Measurements from ENCODE around the gene NR2F1-AS1. TPM values are rescaled to one million over a fixed set of nuclear protein-coding genes. Genes with fewer than 3 reads are reported as not detected.

NR2F1-AS1 gene
- total RNA-seq, 1 experiment from 2014 or later: 27.0 TPM

DNA sequence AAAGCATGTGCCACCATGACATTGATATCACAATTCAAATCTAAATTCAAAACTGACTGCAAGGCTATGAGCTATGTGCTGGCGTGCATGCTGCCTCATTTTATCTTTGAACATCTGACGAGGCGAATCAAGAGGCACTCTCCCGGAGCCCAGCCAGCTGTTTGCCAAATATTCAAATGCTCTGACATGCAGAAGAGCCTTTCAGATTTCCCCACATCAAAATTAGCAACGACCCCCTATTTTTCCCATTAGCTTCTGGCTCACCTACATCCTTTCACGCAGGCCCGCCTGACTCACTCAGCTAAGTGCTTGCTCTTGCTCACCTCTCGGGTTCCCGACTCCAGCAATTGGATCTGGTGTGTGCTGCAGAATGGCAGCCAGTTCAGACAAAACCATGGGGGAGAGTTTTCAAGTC is 159.0 kb downstream of the NR2F1-AS1 start:
- TF ChIP-seq REST (IDR thresholded peaks at IDR 0.05; ENCODE audit: insufficient read depth in 1 of 2, low read depth in 2 of 2, low read length in 1 of 2) (no peak), CTCF (IDR thresholded peaks at IDR 0.05) (no peak), SIN3A (IDR thresholded peaks at IDR 0.05; ENCODE audit: borderline replicate concordance, insufficient read depth, low read depth, low read length) (no peak), POLR2AphosphoS5 (IDR thresholded peaks at IDR 0.05; ENCODE audit: low read depth, low read length) (no peak), TCF7L2 (IDR thresholded peaks at IDR 0.05; ENCODE audit: low read depth, low read length) (no peak)
- ChIA-PET CTCF (no interaction called here), POLR2A (no interaction called here)
- DNase-seq (ENCODE audit: low read depth, low spot score): no peak
- in situ Hi-C loops (cut with HindIII; ENCODE audit: low pct_unique_long_range_greater_than_20kb, low sequenced_read_pairs): no loop called here
- Histone ChIP-seq H3K9me3 (ENCODE audit: control insufficient read depth, insufficient read depth, low read depth, low read length) (no peaks in the 10 kb centered on the region), H3K36me3 (ENCODE audit: control insufficient read depth, insufficient read depth, low read length) (no peaks in the 10 kb centered on the region), H3K27ac (ENCODE audit: low read length) (no peak overlapping the region), H3K27me3 (ENCODE audit: control insufficient read depth, insufficient read depth, low read length) (no peaks in the 10 kb centered on the region), H3K4me3 (ENCODE audit: low read depth in 2 of 2, low read length in 2 of 2) (no peak overlapping the region), H3K4me1 (ENCODE audit: control insufficient read depth, insufficient read depth, low read length) (peaks cover 5% of the 10 kb centered on the region; the same call in 1 of the 2 replicates)
- no peak for ATAC-seq
- intact Hi-C loops (cut with micrococcal nuclease; ENCODE audit: unreplicated experiment): no loop called here
- BruUV-seq (replicated peaks): no TSS peak

DNA sequence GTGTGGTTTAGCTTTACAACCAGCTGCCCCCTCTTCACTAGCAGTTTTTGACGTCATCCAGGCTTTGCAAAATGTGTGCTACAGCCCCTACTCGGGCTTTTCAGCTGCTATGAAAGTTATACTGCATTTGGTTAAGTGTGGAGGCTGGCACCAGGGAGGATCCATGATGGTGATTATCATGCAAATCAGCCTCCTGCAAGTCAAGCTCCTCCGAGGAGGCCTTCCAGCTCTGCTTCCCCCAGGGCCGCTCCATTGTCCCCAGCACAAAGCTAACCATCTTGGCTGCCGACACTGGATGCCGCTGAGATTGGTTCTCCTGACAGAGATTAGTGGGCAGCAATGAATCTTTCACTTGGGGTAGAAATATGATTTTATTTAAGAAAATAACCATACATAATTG is 159.6 kb downstream of the NR2F1-AS1 start:
- Histone ChIP-seq H3K36me3 (ENCODE audit: control insufficient read depth, insufficient read depth, low read length) (no peaks in the 10 kb centered on the region), H3K4me1 (ENCODE audit: control insufficient read depth, insufficient read depth, low read length) (peaks cover 7% of the 10 kb centered on the region; the same call in 1 of the 2 replicates), H3K9me3 (ENCODE audit: control insufficient read depth, insufficient read depth, low read depth, low read length) (no peaks in the 10 kb centered on the region), H3K27me3 (ENCODE audit: control insufficient read depth, insufficient read depth, low read length) (no peaks in the 10 kb centered on the region), H3K27ac (ENCODE audit: low read length) (no peak overlapping the region), H3K4me3 (ENCODE audit: low read depth in 2 of 2, low read length in 2 of 2) (no peak overlapping the region)
- in situ Hi-C loops (cut with HindIII; ENCODE audit: low pct_unique_long_range_greater_than_20kb, low sequenced_read_pairs): no loop called here
- ATAC-seq (no peak), DNase-seq (ENCODE audit: low read depth, low spot score) (no peak)
- POLR2A ChIA-PET: no interaction called here
- TF ChIP-seq POLR2AphosphoS5 (IDR thresholded peaks at IDR 0.05; ENCODE audit: low read depth, low read length): no peak
- no peak for TF ChIP-seq CTCF (IDR thresholded peaks at IDR 0.05)
- TF ChIP-seq TCF7L2 (IDR thresholded peaks at IDR 0.05; ENCODE audit: low read depth, low read length): no peak
- TF ChIP-seq SIN3A (IDR thresholded peaks at IDR 0.05; ENCODE audit: borderline replicate concordance, insufficient read depth, low read depth, low read length): no peak
- TF ChIP-seq REST (IDR thresholded peaks at IDR 0.05; ENCODE audit: insufficient read depth in 1 of 2, low read depth in 2 of 2, low read length in 1 of 2): no peak
- intact Hi-C loops (cut with micrococcal nuclease; ENCODE audit: unreplicated experiment): no loop called here
- CTCF ChIA-PET: no interaction called here
- no TSS peak for BruUV-seq (replicated peaks)

All from Panc1 (cell line).